ENCODE data around the gene EFNA5.

Gene EFNA5

GRCh38 chr5:107478068-107478641 lies 192.6 kb downstream of the EFNA5 start:
- H3K9ac ChIP-seq (ENCODE audit: low read length): no peak overlapping the region
- WGBS (ENCODE audit: extremely low coverage, insufficient coverage, low lambda C conversion rate): no CpG with 5 or more reads among the region's 6 CpGs
- H3K79me1 ChIP-seq (ENCODE audit: low read length): peaks cover 8% of the 10 kb centered on the region
- no peak overlapping the region for H3K27ac ChIP-seq (ENCODE audit: low read depth, low read length)
- no peak overlapping the region for H4K8ac ChIP-seq (ENCODE audit: low read depth, low read length)
- H3K18ac ChIP-seq (ENCODE audit: low read length): peak overlapping the region; percentile 60
- no peaks in the 10 kb centered on the region for H3K36me3 ChIP-seq (ENCODE audit: control insufficient read depth, insufficient read depth, low read length)
- no peak overlapping the region for H2BK5ac ChIP-seq (ENCODE audit: low read length)
- no peak overlapping the region for H3K4me2 ChIP-seq (ENCODE audit: low read length)
- H3K4ac ChIP-seq (ENCODE audit: low read depth, low read length): no peak overlapping the region
- peak overlapping the region; percentile 60 for H3K23ac ChIP-seq (ENCODE audit: low read length)
- H3K79me2 ChIP-seq (ENCODE audit: control insufficient read depth, insufficient read depth, low read length): peaks cover 2% of the 10 kb centered on the region
- no peak overlapping the region for H2BK120ac ChIP-seq (ENCODE audit: low read depth, low read length)
- no peak overlapping the region for H2AK5ac ChIP-seq (ENCODE audit: low read length)
- no peaks in the 10 kb centered on the region for H3K27me3 ChIP-seq (ENCODE audit: insufficient read depth, low read length, poor library complexity)
- no peak overlapping the region for H4K5ac ChIP-seq (ENCODE audit: low read length)
- H2BK15ac ChIP-seq (replicated peaks; ENCODE audit: low read depth): no peak overlapping the region
- DNase-seq: no peak
- no peak overlapping the region for H3K56ac ChIP-seq (ENCODE audit: low read length)
- H3K4me3 ChIP-seq (ENCODE audit: low read length): no peak overlapping the region
- H3K4me1 ChIP-seq (ENCODE audit: control insufficient read depth, low read depth, low read length): peaks cover 16% of the 10 kb centered on the region

GRCh38 chr5:107477492-107477891 lies 193.2 kb downstream of the EFNA5 start:
- Histone ChIP-seq H3K36me3 (ENCODE audit: control insufficient read depth, insufficient read depth, low read length) (no peaks in the 10 kb centered on the region), H3K23ac (ENCODE audit: low read length) (no peak overlapping the region), H4K5ac (ENCODE audit: low read length) (no peak overlapping the region), H3K56ac (ENCODE audit: low read length) (no peak overlapping the region), H2BK15ac (replicated peaks; ENCODE audit: low read depth) (no peak overlapping the region), H2BK120ac (ENCODE audit: low read depth, low read length) (no peak overlapping the region), H3K79me1 (ENCODE audit: low read length) (peaks cover 8% of the 10 kb centered on the region), H3K4me2 (ENCODE audit: low read length) (no peak overlapping the region), H2BK5ac (ENCODE audit: low read length) (no peak overlapping the region), H3K4me1 (ENCODE audit: control insufficient read depth, low read depth, low read length) (peaks cover 21% of the 10 kb centered on the region), H3K79me2 (ENCODE audit: control insufficient read depth, insufficient read depth, low read length) (peaks cover 2% of the 10 kb centered on the region), H3K27me3 (ENCODE audit: insufficient read depth, low read length, poor library complexity) (no peaks in the 10 kb centered on the region), H3K4me3 (ENCODE audit: low read length) (no peak overlapping the region), H3K4ac (ENCODE audit: low read depth, low read length) (no peak overlapping the region), H3K27ac (ENCODE audit: low read depth, low read length) (no peak overlapping the region), H2AK5ac (ENCODE audit: low read length) (no peak overlapping the region), H3K9ac (ENCODE audit: low read length) (no peak overlapping the region), H4K8ac (ENCODE audit: low read depth, low read length) (no peak overlapping the region), H3K18ac (ENCODE audit: low read length) (no peak overlapping the region)
- no peak for DNase-seq

GRCh38 chr5:107476783-107477182 lies 194.0 kb downstream of the EFNA5 start:
- Histone ChIP-seq H3K79me2 (ENCODE audit: control insufficient read depth, insufficient read depth, low read length) (peaks cover 2% of the 10 kb centered on the region), H3K79me1 (ENCODE audit: low read length) (peaks cover 8% of the 10 kb centered on the region), H3K27ac (ENCODE audit: low read depth, low read length) (no peak overlapping the region), H3K18ac (ENCODE audit: low read length) (no peak overlapping the region), H3K4me3 (ENCODE audit: low read length) (no peak overlapping the region), H2AK5ac (ENCODE audit: low read length) (no peak overlapping the region), H3K4me2 (ENCODE audit: low read length) (no peak overlapping the region), H3K27me3 (ENCODE audit: insufficient read depth, low read length, poor library complexity) (no peaks in the 10 kb centered on the region), H4K8ac (ENCODE audit: low read depth, low read length) (no peak overlapping the region), H2BK5ac (ENCODE audit: low read length) (no peak overlapping the region), H3K56ac (ENCODE audit: low read length) (no peak overlapping the region), H3K4me1 (ENCODE audit: control insufficient read depth, low read depth, low read length) (peaks cover 22% of the 10 kb centered on the region), H2BK15ac (replicated peaks; ENCODE audit: low read depth) (no peak overlapping the region), H3K23ac (ENCODE audit: low read length) (no peak overlapping the region), H3K9ac (ENCODE audit: low read length) (no peak overlapping the region), H4K5ac (ENCODE audit: low read length) (no peak overlapping the region), H3K36me3 (ENCODE audit: control insufficient read depth, insufficient read depth, low read length) (no peaks in the 10 kb centered on the region), H3K4ac (ENCODE audit: low read depth, low read length) (no peak overlapping the region), H2BK120ac (ENCODE audit: low read depth, low read length) (no peak overlapping the region)
- peak; percentile 78 for DNase-seq
- no CpG with 5 or more reads among the region's 1 CpG for WGBS (ENCODE audit: extremely low coverage, insufficient coverage, low lambda C conversion rate)

- no CpG with 5 or more reads among the region's 4 CpGs for WGBS (ENCODE audit: extremely low coverage, insufficient coverage, low lambda C conversion rate)
- H3K9ac ChIP-seq (ENCODE audit: low read length): no peak overlapping the region
- H2AK5ac ChIP-seq (ENCODE audit: low read length): no peak overlapping the region
- H3K4me1 ChIP-seq (ENCODE audit: control insufficient read depth, low read depth, low read length): peaks cover 26% of the 10 kb centered on the region
- no peak overlapping the region for H4K5ac ChIP-seq (ENCODE audit: low read length)
- H2BK5ac ChIP-seq (ENCODE audit: low read length): no peak overlapping the region
- H3K79me1 ChIP-seq (ENCODE audit: low read length): peaks cover 6% of the 10 kb centered on the region
- H3K4ac ChIP-seq (ENCODE audit: low read depth, low read length): no peak overlapping the region
- peaks cover 2% of the 10 kb centered on the region for H3K79me2 ChIP-seq (ENCODE audit: control insufficient read depth, insufficient read depth, low read length)
- no peak overlapping the region for H3K23ac ChIP-seq (ENCODE audit: low read length)
- H3K18ac ChIP-seq (ENCODE audit: low read length): peak overlapping the region; percentile 75
- no peak overlapping the region for H4K8ac ChIP-seq (ENCODE audit: low read depth, low read length)
- H3K56ac ChIP-seq (ENCODE audit: low read length): no peak overlapping the region
- peak; percentile 65 for DNase-seq
- H2BK120ac ChIP-seq (ENCODE audit: low read depth, low read length): no peak overlapping the region
- no peak overlapping the region for H3K27ac ChIP-seq (ENCODE audit: low read depth, low read length)
- H3K4me3 ChIP-seq (ENCODE audit: low read length): no peak overlapping the region
- no peaks in the 10 kb centered on the region for H3K27me3 ChIP-seq (ENCODE audit: insufficient read depth, low read length, poor library complexity)
- H2BK15ac ChIP-seq (replicated peaks; ENCODE audit: low read depth): peak overlapping the region; percentile 85
- no peaks in the 10 kb centered on the region for H3K36me3 ChIP-seq (ENCODE audit: control insufficient read depth, insufficient read depth, low read length)
- H3K4me2 ChIP-seq (ENCODE audit: low read length): no peak overlapping the region
These were observed 195.8 kb downstream of the EFNA5 start for GRCh38 chr5:107474716-107475489.

GRCh38 chr5:107474361-107474715 lies 196.4 kb downstream of the EFNA5 start:
- no peak overlapping the region for H3K4me2 ChIP-seq (ENCODE audit: low read length)
- no peak overlapping the region for H3K23ac ChIP-seq (ENCODE audit: low read length)
- peak overlapping the region; percentile 75 for H3K18ac ChIP-seq (ENCODE audit: low read length)
- no peak for DNase-seq
- no peaks in the 10 kb centered on the region for H3K27me3 ChIP-seq (ENCODE audit: insufficient read depth, low read length, poor library complexity)
- no peaks in the 10 kb centered on the region for H3K36me3 ChIP-seq (ENCODE audit: control insufficient read depth, insufficient read depth, low read length)
- H3K4me1 ChIP-seq (ENCODE audit: control insufficient read depth, low read depth, low read length): peaks cover 26% of the 10 kb centered on the region
- no peak overlapping the region for H2AK5ac ChIP-seq (ENCODE audit: low read length)
- H3K9ac ChIP-seq (ENCODE audit: low read length): no peak overlapping the region
- H3K27ac ChIP-seq (ENCODE audit: low read depth, low read length): no peak overlapping the region
- no peak overlapping the region for H3K56ac ChIP-seq (ENCODE audit: low read length)
- H4K5ac ChIP-seq (ENCODE audit: low read length): no peak overlapping the region
- H3K4ac ChIP-seq (ENCODE audit: low read depth, low read length): no peak overlapping the region
- no CpG with 5 or more reads among the region's 3 CpGs for WGBS (ENCODE audit: extremely low coverage, insufficient coverage, low lambda C conversion rate)
- H2BK120ac ChIP-seq (ENCODE audit: low read depth, low read length): no peak overlapping the region
- H2BK15ac ChIP-seq (replicated peaks; ENCODE audit: low read depth): peak overlapping the region; percentile 85
- no peak overlapping the region for H4K8ac ChIP-seq (ENCODE audit: low read depth, low read length)
- H3K4me3 ChIP-seq (ENCODE audit: low read length): no peak overlapping the region
- peaks cover 2% of the 10 kb centered on the region for H3K79me2 ChIP-seq (ENCODE audit: control insufficient read depth, insufficient read depth, low read length)
- H3K79me1 ChIP-seq (ENCODE audit: low read length): peaks cover 6% of the 10 kb centered on the region
- no peak overlapping the region for H2BK5ac ChIP-seq (ENCODE audit: low read length)

Measured in mesendoderm (in vitro differentiated cells).